Keratinocyte (primary cell): ENCODE results near the gene WNT6. TPM values are rescaled to one million over a fixed set of nuclear protein-coding genes. Genes with fewer than 3 reads are reported as not detected.

Source experiments
- DNase-seq: peaks from one replicate; pipeline ENCODE4 v3.0.0-alpha.2; 2011; ENCODE audit warnings: low read depth, missing footprints, low spot score
- FAIRE-seq: peaks from 2 replicates; lab custom pipeline; 2011; peaks lifted over from hg19 to GRCh38; lab: Jason Lieb, UNC
- H2AFZ ChIP-seq: 2 replicates; pipeline ENCODE4 v1.6.0; 2012; ENCODE audit warnings: low read length, control low read depth, inconsistent platforms; ENCODE audit not compliant: control insufficient read depth
- H3K27ac ChIP-seq: 2 replicates; pipeline ENCODE4 v1.5.1; 2011; ENCODE audit warnings: low read length; ENCODE audit not compliant: control insufficient read depth, insufficient read depth
- H3K27me3 ChIP-seq: 3 replicates; pipeline ENCODE4 v1.6.0; 2011; ENCODE audit warnings: low read length; ENCODE audit not compliant: control insufficient read depth, insufficient read depth; ENCODE audit errors: extremely low read depth
- H3K36me3 ChIP-seq, 2 experiments: 2 replicates in 1 of 2; 3 replicates in 1 of 2; pipeline ENCODE4 v1.5.1; 2011; ENCODE audit warnings: low read length in 2 of 2, mild to moderate bottlenecking in 1 of 2; ENCODE audit not compliant: control insufficient read depth in 2 of 2, insufficient read depth in 2 of 2; ENCODE audit errors: extremely low read depth in 1 of 2
- H3K4me1 ChIP-seq: 3 replicates; pipeline ENCODE4 v1.5.1; 2011; ENCODE audit warnings: low read length; ENCODE audit not compliant: control insufficient read depth, insufficient read depth; ENCODE audit errors: extremely low read depth
- H3K4me2 ChIP-seq: 3 replicates; pipeline ENCODE4 v1.6.0; 2011; ENCODE audit warnings: low read depth, low read length; ENCODE audit not compliant: control insufficient read depth, insufficient read depth; ENCODE audit errors: extremely low read depth
- H3K4me3 ChIP-seq, 3 experiments: fragments of 200-600 bp in 1 of 3; sonication (generic) in 1 of 3; 2 replicates in 2 of 3; 3 replicates in 1 of 3; pipeline ENCODE4 v1.5.1; 2011 to 2016; ENCODE audit warnings: low read length in 3 of 3, mild to moderate bottlenecking in 3 of 3, control low read depth in 2 of 3, inconsistent platforms in 1 of 3, low read depth in 1 of 3, mixed read lengths in 1 of 3, mixed run types in 1 of 3, moderate library complexity in 1 of 3; ENCODE audit not compliant: control insufficient read depth in 2 of 3, insufficient read depth in 2 of 3; ENCODE audit errors: extremely low read depth in 1 of 3
- H3K79me2 ChIP-seq: 2 replicates; pipeline ENCODE4 v1.6.0; 2012; ENCODE audit warnings: low read length; ENCODE audit not compliant: control insufficient read depth, insufficient read depth
- H3K9ac ChIP-seq: 3 replicates; pipeline ENCODE4 v1.6.0; 2011; ENCODE audit warnings: low read length; ENCODE audit not compliant: control insufficient read depth, insufficient read depth; ENCODE audit errors: extremely low read depth
- H3K9me1 ChIP-seq: 3 replicates; pipeline ENCODE4 v1.6.0; 2011; ENCODE audit warnings: low read length; ENCODE audit not compliant: control insufficient read depth, insufficient read depth; ENCODE audit errors: extremely low read depth
- H3K9me3 ChIP-seq: 2 replicates; pipeline ENCODE4 v1.5.1; 2012; ENCODE audit warnings: low read depth, low read length; ENCODE audit not compliant: control insufficient read depth
- H4K20me1 ChIP-seq: 3 replicates; pipeline ENCODE4 v1.6.0; 2011; ENCODE audit warnings: low read length; ENCODE audit not compliant: control insufficient read depth, insufficient read depth; ENCODE audit errors: extremely low read depth
- EZH2 ChIP-seq: IDR thresholded peaks from one replicate; pipeline ENCODE4 v1.6.1; 2012; ENCODE audit warnings: inconsistent platforms, mild to moderate bottlenecking, low read length, moderate library complexity
- dilution Hi-C: fragments of 300-500 bp; cut with MboI; formaldehyde crosslinking; loops from one replicate; pipeline ENCODE4 v1.7.0; 2020; ENCODE audit warnings: low sequenced_read_pairs; ENCODE audit not compliant: extremely low pct_ligation_motif_present
- polyA plus RNA-seq, 5 experiments: library from polyadenylated mRNA; depleted of rRNA in 3 of 5; stranded (reverse) in 3 of 5; stranded (forward) in 1 of 5; unstranded in 1 of 5; fragments of >200 nt; gene quantifications; 1 replicate in 1 of 5; 2 replicates in 3 of 5; 3 replicates in 1 of 5; pipeline versions ENCODE4 v1.2.1 to v1.2.3, GENCODE V29; 2011 to 2012; ENCODE audit warnings: missing spikeins in 2 of 5, low read depth in 1 of 5, low replicate concordance in 1 of 5
- TF ChIP-seq, protein P1 (sequence below), 3 experiments: IDR thresholded peaks in 1 of 3; conservative IDR thresholded peaks in 1 of 3; optimal IDR thresholded peaks in 1 of 3; 2 replicates in 2 of 3; 3 replicates in 1 of 3; pipeline versions ENCODE3 to v1.5.1; 2011; ENCODE audit warnings: low read length in 3 of 3, mild to moderate bottlenecking in 3 of 3, moderate library complexity in 2 of 3, control low read depth in 1 of 3, inconsistent platforms in 1 of 3; ENCODE audit not compliant: insufficient read depth in 2 of 3; ENCODE audit errors: extremely low read depth in 1 of 3

Gene WNT6
- polyA plus RNA-seq, 1 donor (not counting 4 experiments of a cell fraction or from before 2014, with no cell fraction given), result not detected

DNA sequence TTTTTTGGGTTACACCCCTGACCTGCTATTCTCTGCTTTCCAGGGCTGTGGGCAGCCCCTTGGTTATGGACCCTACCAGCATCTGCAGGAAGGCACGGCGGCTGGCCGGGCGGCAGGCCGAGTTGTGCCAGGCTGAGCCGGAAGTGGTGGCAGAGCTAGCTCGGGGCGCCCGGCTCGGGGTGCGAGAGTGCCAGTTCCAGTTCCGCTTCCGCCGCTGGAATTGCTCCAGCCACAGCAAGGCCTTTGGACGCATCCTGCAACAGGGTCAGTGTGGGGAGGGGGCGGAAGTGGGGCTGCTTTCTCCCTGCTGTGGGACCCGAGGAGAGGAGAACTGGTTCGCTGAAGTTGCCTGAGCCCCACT lies 11.4 kb downstream of the WNT6 start:
- Histone ChIP-seq H3K27ac (no peak overlapping the region), H3K36me3 (no peaks in the 10 kb centered on the region), H3K27me3 (peaks cover 20% of the 10 kb centered on the region), H3K4me2 (no peak overlapping the region), H3K9me3 (no peaks in the 10 kb centered on the region), H4K20me1 (no peaks in the 10 kb centered on the region), H3K79me2 (no peaks in the 10 kb centered on the region), H3K4me3 (no peak overlapping the region), H3K9ac (no peak overlapping the region), H3K9me1 (no peaks in the 10 kb centered on the region), H3K4me1 (no peaks in the 10 kb centered on the region), H2AFZ (no peak overlapping the region)
- dilution Hi-C loops, result no loop called here
- DNase-seq (no peak), FAIRE-seq (no peak)
- TF ChIP-seq, protein P1, sequence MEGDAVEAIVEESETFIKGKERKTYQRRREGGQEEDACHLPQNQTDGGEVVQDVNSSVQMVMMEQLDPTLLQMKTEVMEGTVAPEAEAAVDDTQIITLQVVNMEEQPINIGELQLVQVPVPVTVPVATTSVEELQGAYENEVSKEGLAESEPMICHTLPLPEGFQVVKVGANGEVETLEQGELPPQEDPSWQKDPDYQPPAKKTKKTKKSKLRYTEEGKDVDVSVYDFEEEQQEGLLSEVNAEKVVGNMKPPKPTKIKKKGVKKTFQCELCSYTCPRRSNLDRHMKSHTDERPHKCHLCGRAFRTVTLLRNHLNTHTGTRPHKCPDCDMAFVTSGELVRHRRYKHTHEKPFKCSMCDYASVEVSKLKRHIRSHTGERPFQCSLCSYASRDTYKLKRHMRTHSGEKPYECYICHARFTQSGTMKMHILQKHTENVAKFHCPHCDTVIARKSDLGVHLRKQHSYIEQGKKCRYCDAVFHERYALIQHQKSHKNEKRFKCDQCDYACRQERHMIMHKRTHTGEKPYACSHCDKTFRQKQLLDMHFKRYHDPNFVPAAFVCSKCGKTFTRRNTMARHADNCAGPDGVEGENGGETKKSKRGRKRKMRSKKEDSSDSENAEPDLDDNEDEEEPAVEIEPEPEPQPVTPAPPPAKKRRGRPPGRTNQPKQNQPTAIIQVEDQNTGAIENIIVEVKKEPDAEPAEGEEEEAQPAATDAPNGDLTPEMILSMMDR (optimal IDR thresholded peaks at IDR 0.05 in 1 of 3, IDR thresholded peaks at IDR 0.05 in 1 of 3, conservative IDR thresholded peaks at IDR 0.05 in 1 of 3; ENCODE audit: extremely low read depth in 1 of 3, insufficient read depth in 2 of 3, low read length in 3 of 3), result no peak
- TF ChIP-seq EZH2, result no peak

DNA sequence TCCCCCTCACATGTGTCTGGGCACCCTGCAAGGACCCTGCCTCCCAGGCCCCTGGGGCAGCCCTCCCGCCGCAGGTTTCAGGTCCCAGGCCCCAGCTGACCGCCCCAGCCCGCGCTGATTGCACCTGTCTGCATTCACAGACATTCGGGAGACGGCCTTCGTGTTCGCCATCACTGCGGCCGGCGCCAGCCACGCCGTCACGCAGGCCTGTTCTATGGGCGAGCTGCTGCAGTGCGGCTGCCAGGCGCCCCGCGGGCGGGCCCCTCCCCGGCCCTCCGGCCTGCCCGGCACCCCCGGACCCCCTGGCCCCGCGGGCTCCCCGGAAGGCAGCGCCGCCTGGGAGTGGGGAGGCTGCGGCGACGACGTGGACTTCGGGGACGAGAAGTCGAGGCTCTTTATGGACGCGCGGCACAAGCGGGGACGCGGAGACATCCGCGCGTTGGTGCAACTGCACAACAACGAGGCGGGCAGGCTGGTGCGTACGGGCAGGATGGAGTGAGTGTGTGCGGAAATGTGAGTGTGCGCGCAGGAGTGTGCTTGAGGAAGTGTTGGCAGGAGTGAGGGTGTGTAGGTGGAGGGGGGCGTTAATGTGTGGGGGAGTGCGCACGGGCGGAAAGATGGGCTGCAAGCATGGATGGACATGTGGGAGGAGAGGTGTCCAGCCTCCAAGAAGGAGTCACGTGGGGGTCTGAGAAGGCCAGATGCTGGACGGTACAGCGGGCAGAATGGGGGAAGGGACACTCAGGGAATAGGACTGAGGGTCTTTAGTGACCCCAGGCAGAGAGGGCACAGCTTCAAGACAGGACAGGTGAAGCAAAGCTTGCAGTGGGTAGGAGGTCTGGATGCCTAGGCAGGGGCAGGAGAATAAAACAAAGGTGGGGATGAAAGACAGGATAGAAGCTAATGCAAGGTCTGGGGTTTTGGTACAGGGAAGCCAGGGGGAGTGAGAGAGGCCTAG lies 12.0 kb downstream of the WNT6 start:
- dilution Hi-C loops, result no loop called here
- H3K36me3 ChIP-seq, result no peaks in the 10 kb centered on the region
- H3K9me1 ChIP-seq, result no peaks in the 10 kb centered on the region
- FAIRE-seq, result no peak
- H3K27me3 ChIP-seq, result peaks cover 17% of the 10 kb centered on the region
- H3K27ac ChIP-seq, result no peak overlapping the region
- H2AFZ ChIP-seq, result no peak overlapping the region
- H3K9ac ChIP-seq, result no peak overlapping the region
- H3K79me2 ChIP-seq, result no peaks in the 10 kb centered on the region
- DNase-seq, result no peak
- H3K4me3 ChIP-seq, result no peak overlapping the region
- H3K4me2 ChIP-seq, result no peak overlapping the region
- no peaks in the 10 kb centered on the region for H3K4me1 ChIP-seq
- H4K20me1 ChIP-seq, result no peaks in the 10 kb centered on the region
- H3K9me3 ChIP-seq, result no peaks in the 10 kb centered on the region
- no peak for TF ChIP-seq EZH2
- TF ChIP-seq, protein P1 (optimal IDR thresholded peaks at IDR 0.05 in 1 of 3, IDR thresholded peaks at IDR 0.05 in 1 of 3, conservative IDR thresholded peaks at IDR 0.05 in 1 of 3; ENCODE audit: extremely low read depth in 1 of 3, insufficient read depth in 2 of 3, low read length in 3 of 3), result no peak
